ENCODE data around the gene SMC6.

Gene SMC6

GRCh38 chr2:17649026-17649425 is 104.6 kb downstream of the SMC6 start:
- Histone ChIP-seq H3K4me3 (ENCODE audit: low read depth, low read length) (no peak overlapping the region), H3K36me3 (replicated peaks) (no peaks in the 10 kb centered on the region), H3K27me3 (replicated peaks) (no peaks in the 10 kb centered on the region), H3K27ac (no peak overlapping the region)
- TF ChIP-seq, protein P1, sequence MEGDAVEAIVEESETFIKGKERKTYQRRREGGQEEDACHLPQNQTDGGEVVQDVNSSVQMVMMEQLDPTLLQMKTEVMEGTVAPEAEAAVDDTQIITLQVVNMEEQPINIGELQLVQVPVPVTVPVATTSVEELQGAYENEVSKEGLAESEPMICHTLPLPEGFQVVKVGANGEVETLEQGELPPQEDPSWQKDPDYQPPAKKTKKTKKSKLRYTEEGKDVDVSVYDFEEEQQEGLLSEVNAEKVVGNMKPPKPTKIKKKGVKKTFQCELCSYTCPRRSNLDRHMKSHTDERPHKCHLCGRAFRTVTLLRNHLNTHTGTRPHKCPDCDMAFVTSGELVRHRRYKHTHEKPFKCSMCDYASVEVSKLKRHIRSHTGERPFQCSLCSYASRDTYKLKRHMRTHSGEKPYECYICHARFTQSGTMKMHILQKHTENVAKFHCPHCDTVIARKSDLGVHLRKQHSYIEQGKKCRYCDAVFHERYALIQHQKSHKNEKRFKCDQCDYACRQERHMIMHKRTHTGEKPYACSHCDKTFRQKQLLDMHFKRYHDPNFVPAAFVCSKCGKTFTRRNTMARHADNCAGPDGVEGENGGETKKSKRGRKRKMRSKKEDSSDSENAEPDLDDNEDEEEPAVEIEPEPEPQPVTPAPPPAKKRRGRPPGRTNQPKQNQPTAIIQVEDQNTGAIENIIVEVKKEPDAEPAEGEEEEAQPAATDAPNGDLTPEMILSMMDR (IDR thresholded peaks at IDR 0.05; ENCODE audit: low read depth, low read length, missing control alignments): no peak
- no peak for DNase-seq
- in situ Hi-C loops (cut with HindIII; ENCODE audit: low pct_ligation_motif_present, low sequenced_read_pairs): no loop called here

GRCh38 chr2:17648581-17648980 is 105.0 kb downstream of the SMC6 start:
- in situ Hi-C loops (cut with HindIII; ENCODE audit: low pct_ligation_motif_present, low sequenced_read_pairs): no loop called here
- TF ChIP-seq, protein P1 (IDR thresholded peaks at IDR 0.05; ENCODE audit: low read depth, low read length, missing control alignments): no peak
- no peaks in the 10 kb centered on the region for H3K36me3 ChIP-seq (replicated peaks)
- no peak overlapping the region for H3K4me3 ChIP-seq (ENCODE audit: low read depth, low read length)
- H3K27ac ChIP-seq: no peak overlapping the region
- no peaks in the 10 kb centered on the region for H3K27me3 ChIP-seq (replicated peaks)
- DNase-seq: no peak

DNA sequence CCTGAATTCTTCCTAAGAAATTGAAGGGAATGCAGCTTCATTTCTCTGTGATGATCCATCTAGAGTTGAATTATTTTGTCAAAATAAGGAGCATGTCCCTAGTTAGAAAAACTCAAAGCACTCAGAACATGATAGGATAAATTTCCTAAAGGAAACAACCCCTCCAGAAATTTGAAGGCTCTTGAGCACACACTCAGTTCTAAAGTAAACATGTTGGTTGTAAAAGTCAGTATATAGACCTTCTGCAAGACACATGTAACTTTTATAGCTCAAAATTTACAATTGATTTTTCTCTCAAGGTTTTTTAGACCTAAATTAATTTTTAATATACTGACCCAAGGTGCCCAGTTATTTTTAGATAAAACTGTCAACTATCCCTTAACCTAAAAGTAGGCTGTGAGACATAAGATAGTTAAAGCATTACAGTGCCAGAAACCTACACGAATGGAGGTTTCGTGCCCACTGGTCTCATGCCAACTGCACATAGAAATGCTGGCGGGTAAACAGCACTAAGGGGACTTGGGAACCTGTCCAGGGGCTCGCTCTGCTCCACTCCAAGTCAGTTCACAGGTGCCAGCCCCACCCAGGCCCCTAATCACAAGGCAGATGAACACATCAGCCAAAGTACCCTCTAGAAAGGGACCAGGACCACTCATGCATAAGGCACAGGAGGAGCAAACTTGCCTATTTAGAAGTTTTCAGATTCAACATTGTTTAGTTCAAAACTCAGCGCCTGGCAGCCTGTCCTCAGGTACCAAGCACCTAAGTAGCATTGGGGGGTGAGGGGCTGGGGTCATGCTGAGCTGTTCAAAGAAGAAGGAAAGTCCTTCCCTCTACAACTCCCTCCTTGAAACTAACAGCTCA is 106.5 kb downstream of the SMC6 start:
- H3K36me3 ChIP-seq (replicated peaks): no peaks in the 10 kb centered on the region
- in situ Hi-C loops (cut with HindIII; ENCODE audit: low pct_ligation_motif_present, low sequenced_read_pairs): no loop called here
- TF ChIP-seq, protein P1 (IDR thresholded peaks at IDR 0.05; ENCODE audit: low read depth, low read length, missing control alignments): no peak

GRCh38 chr2:17646081-17646554 is 107.5 kb downstream of the SMC6 start:
- no peaks in the 10 kb centered on the region for H3K36me3 ChIP-seq (replicated peaks)
- DNase-seq: peak; percentile 87
- in situ Hi-C loops (cut with HindIII; ENCODE audit: low pct_ligation_motif_present, low sequenced_read_pairs): no loop called here
- no peaks in the 10 kb centered on the region for H3K27me3 ChIP-seq (replicated peaks)
- no peak overlapping the region for H3K27ac ChIP-seq
- TF ChIP-seq, protein P1 (IDR thresholded peaks at IDR 0.05; ENCODE audit: low read depth, low read length, missing control alignments): peak; percentile 78
- no peak overlapping the region for H3K4me3 ChIP-seq (ENCODE audit: low read depth, low read length)

More for the DNA sequence above, 106.5 kb downstream of the SMC6 start:
- Histone ChIP-seq H3K27me3 (replicated peaks) (no peaks in the 10 kb centered on the region), H3K27ac (no peak overlapping the region), H3K4me3 (ENCODE audit: low read depth, low read length) (no peak overlapping the region)
- DNase-seq: no peak

- TF ChIP-seq, protein P1 (IDR thresholded peaks at IDR 0.05; ENCODE audit: low read depth, low read length, missing control alignments): no peak
- in situ Hi-C loops (cut with HindIII; ENCODE audit: low pct_ligation_motif_present, low sequenced_read_pairs): no loop called here
- peak; percentile 15 for DNase-seq
- H3K36me3 ChIP-seq (replicated peaks): no peaks in the 10 kb centered on the region
- no peaks in the 10 kb centered on the region for H3K27me3 ChIP-seq (replicated peaks)
- H3K4me3 ChIP-seq (ENCODE audit: low read depth, low read length): no peak overlapping the region
- peak overlapping the region; percentile 10 for H3K27ac ChIP-seq
Observed at GRCh38 chr2:17644997-17645720, 108.5 kb downstream of the SMC6 start.

Data from brain microvascular endothelial cell (primary cell).